Measurements from ENCODE around the gene B9D1.

GRCh38 chr17:19380481-19381301, 18.2 kb upstream of the B9D1 start:
- TF ChIP-seq CTCF (IDR thresholded peaks at IDR 0.05 in 4 of 5, conservative IDR thresholded peaks at IDR 0.05 in 1 of 5): no peak
- no peak for TF ChIP-seq POLR2A (IDR thresholded peaks at IDR 0.05)
